A172 (cell line): ENCODE measurements around the gene CDC14B. TPM values are rescaled to one million over a fixed set of nuclear protein-coding genes. Genes with fewer than 3 reads are reported as not detected.
"Not testable (repeated sequence)": the region's sequence is repeated elsewhere in the genome, so short reads cannot be mapped to it uniquely, and the experiment has no call there.

Experiments
- DNase-seq: peaks from one replicate; pipeline ENCODE4 v3.0.0-alpha.2; 2015; ENCODE audit warnings: low spot score
- total RNA-seq: library from RNA; depleted of rRNA; stranded (reverse); fragments of >200 nt; shearing (Covaris generic); gene quantifications from 2 replicates; pipeline ENCODE4 v1.2.3, GENCODE V29; 2014

The CDC14B gene
- total RNA-seq, 1 experiment from 2014 or later: 27.1 TPM

GRCh38 chr9:96550659-96551058, 69.0 kb downstream of the CDC14B start:
- no peak for DNase-seq

GRCh38 chr9:96543131-96543530, 76.5 kb downstream of the CDC14B start:
- not testable (repeated sequence) for DNase-seq

GRCh38 chr9:96540106-96540505, 79.5 kb downstream of the CDC14B start:
- DNase-seq: no peak

- no peak for DNase-seq
Observed at GRCh38 chr9:96532173-96532572, 87.5 kb downstream of the CDC14B start.

GRCh38 chr9:96524764-96525163, 94.9 kb downstream of the CDC14B start:
- no peak for DNase-seq

- no peak for DNase-seq
Observed at GRCh38 chr9:96524045-96524444, 95.6 kb downstream of the CDC14B start.

- DNase-seq: no peak
Observed at GRCh38 chr9:96523374-96523773, 96.3 kb downstream of the CDC14B start.

GRCh38 chr9:96522366-96522765, 97.3 kb downstream of the CDC14B start:
- no peak for DNase-seq

- DNase-seq: no peak
Observed at GRCh38 chr9:96519787-96520186, 99.9 kb downstream of the CDC14B start.

- DNase-seq: no peak
Observed at GRCh38 chr9:96519095-96519494, 100.5 kb downstream of the CDC14B start.

GRCh38 chr9:96515621-96516470, 103.8 kb downstream of the CDC14B start:
- DNase-seq: no peak

- DNase-seq: no peak
Observed at GRCh38 chr9:96514800-96515158, 104.9 kb downstream of the CDC14B start.

GRCh38 chr9:96514108-96514799, 105.4 kb downstream of the CDC14B start:
- DNase-seq: no peak

- DNase-seq: no peak
Observed at GRCh38 chr9:96513622-96514021, 106.0 kb downstream of the CDC14B start.

- no peak for DNase-seq
Observed at GRCh38 chr9:96512240-96512639, 107.4 kb downstream of the CDC14B start.

- no peak for DNase-seq
Observed at GRCh38 chr9:96510258-96510657, 109.4 kb downstream of the CDC14B start.

GRCh38 chr9:96509848-96510247, 109.8 kb downstream of the CDC14B start:
- DNase-seq: no peak

GRCh38 chr9:96509026-96509425, 110.6 kb downstream of the CDC14B start:
- no peak for DNase-seq

GRCh38 chr9:96508227-96508940, 111.3 kb downstream of the CDC14B start:
- DNase-seq: no peak

- no peak for DNase-seq
Observed at GRCh38 chr9:96505316-96505991, 114.2 kb downstream of the CDC14B start.

GRCh38 chr9:96503918-96504317, 115.7 kb downstream of the CDC14B start:
- no peak for DNase-seq

GRCh38 chr9:96503374-96503748, 116.3 kb downstream of the CDC14B start:
- not testable (repeated sequence) for DNase-seq
